IPS DF 6.9 (cell line): ENCODE measurements around the gene PRKG2.

ENCODE experiments used
- DNase-seq: peaks from one replicate; pipeline ENCODE4 v3.0.0-alpha.2; 2013; ENCODE audit warnings: low read depth, low spot score
- H3K27ac ChIP-seq: one replicate; pipeline ENCODE4 v1.5.1; 2013; ENCODE audit warnings: low read length, control low read depth
- H3K27me3 ChIP-seq: 2 replicates; pipeline ENCODE4 v1.6.1; 2013; ENCODE audit warnings: mild to moderate bottlenecking, low read length; ENCODE audit not compliant: control insufficient read depth, insufficient read depth
- H3K36me3 ChIP-seq: 2 replicates; pipeline ENCODE4 v1.6.1; 2013; ENCODE audit warnings: low read length; ENCODE audit not compliant: control insufficient read depth, insufficient read depth
- H3K4me1 ChIP-seq: 2 replicates; pipeline ENCODE4 v1.6.1; 2013; ENCODE audit warnings: low read length; ENCODE audit not compliant: control insufficient read depth, insufficient read depth
- H3K4me3 ChIP-seq: 2 replicates; pipeline ENCODE4 v1.5.1; 2013; ENCODE audit warnings: mild to moderate bottlenecking, low read length
- H3K9me3 ChIP-seq: 2 replicates; pipeline ENCODE4 v1.6.1; 2013; ENCODE audit warnings: low read length, inconsistent platforms; ENCODE audit not compliant: control insufficient read depth, insufficient read depth
- WGBS: extraction: QIAGEN DNeasy Blood & Tissue Kit; methylation state at CpG from one replicate; pipeline ENCODE4 v1.1.7; 2013; ENCODE audit warnings: mixed read lengths, missing lambda C conversion rate; ENCODE audit not compliant: insufficient read length, insufficient coverage; 5-methylcytosine and 5-hydroxymethylcytosine counted together

Gene PRKG2

DNA sequence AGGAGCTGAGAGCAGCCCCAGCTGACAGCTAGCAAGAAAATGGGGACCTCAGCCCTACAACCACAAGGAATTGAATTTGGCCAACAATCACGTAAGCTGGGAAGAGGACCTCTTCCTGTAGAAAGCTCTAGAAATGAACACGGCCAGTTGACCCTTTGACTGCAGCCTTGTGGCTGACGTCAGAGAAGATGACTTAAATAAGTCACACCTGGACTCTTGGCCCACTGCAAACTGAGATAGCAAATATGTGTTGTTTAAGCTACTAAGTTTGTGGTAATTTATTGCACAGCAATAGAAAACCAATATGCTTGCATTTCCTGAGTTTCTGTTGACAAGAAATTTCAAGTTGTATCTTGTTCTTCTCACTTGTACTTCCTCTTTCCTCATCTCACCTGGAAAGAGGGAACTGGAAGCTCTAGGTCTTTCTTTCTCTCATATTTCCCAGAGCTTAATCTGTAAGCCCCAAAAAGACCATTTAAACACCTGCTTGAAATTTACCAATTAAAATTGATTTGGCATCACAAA lies 18.8 kb downstream of the PRKG2 start:
- no peak overlapping the region for H3K27ac ChIP-seq
- WGBS, result no CpG with 5 or more reads among the region's 3 CpGs
- H3K9me3 ChIP-seq, result no peaks in the 10 kb centered on the region
- no peaks in the 10 kb centered on the region for H3K27me3 ChIP-seq
- H3K4me3 ChIP-seq, result no peak overlapping the region
- no peaks in the 10 kb centered on the region for H3K36me3 ChIP-seq
- H3K4me1 ChIP-seq, result no peaks in the 10 kb centered on the region
- no peak for DNase-seq

DNA sequence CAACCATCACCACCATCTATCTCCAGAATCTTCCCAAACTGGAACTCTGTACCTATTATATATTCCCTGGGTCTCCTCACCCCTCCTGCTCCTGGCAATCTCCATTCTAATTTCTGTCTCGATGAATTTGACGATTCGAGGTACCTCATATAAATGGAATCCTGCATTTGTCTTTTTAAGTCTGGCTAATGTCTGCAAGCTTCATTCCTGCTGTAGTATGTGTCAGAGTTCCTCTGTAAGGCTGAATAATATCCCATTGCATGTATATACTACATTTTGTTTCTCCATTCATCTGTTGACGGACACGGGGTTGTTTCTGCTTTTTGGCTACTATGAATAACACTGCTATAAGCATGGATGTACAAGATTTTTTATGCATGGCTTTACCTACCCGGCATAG lies 19.5 kb downstream of the PRKG2 start:
- no peaks in the 10 kb centered on the region for H3K9me3 ChIP-seq
- H3K4me3 ChIP-seq, result no peak overlapping the region
- no CpG with 5 or more reads among the region's 6 CpGs for WGBS
- DNase-seq, result no peak
- no peak overlapping the region for H3K27ac ChIP-seq
- no peaks in the 10 kb centered on the region for H3K27me3 ChIP-seq
- H3K4me1 ChIP-seq, result no peaks in the 10 kb centered on the region
- no peaks in the 10 kb centered on the region for H3K36me3 ChIP-seq

DNA sequence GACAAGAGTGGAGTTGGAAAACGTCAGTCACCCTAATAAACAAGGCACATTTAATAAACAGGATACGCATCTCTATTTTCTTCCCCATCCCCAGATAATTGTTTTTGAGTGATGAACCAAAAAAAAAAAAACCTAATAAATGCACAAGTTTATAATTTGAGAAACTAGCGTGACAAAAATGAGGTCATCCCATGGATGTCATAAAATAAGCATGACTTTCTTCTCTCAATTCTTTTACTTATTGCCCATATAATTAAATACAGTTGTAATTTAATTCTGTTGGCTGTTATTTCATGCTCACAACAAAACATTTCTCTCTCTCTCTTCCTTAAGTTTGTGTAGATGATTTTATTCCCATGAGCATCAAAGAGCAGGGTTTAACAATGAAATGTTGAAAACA lies 20.7 kb downstream of the PRKG2 start:
- Histone ChIP-seq H3K4me3 (no peak overlapping the region), H3K36me3 (no peaks in the 10 kb centered on the region), H3K9me3 (no peaks in the 10 kb centered on the region), H3K4me1 (no peaks in the 10 kb centered on the region), H3K27me3 (no peaks in the 10 kb centered on the region), H3K27ac (no peak overlapping the region)
- no peak for DNase-seq
- no CpG with 5 or more reads among the region's 3 CpGs for WGBS

DNA sequence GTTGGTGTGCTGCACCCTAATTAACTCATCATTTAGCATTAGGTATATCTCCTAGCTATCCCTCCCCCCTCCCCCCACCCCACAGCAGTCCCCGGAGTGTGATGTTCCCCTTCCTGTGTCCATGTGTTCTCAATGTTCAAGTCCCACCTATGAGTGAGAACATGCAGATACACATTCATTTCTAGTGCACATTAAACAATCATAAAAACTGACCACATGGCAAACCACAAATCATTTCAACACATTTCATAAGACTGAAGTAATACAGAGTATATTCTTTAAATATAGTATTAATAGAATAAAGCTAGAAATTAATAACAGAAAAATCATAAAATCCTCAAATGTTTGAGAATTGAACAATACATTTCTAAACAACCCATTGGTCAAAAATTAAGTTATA lies 34.1 kb downstream of the PRKG2 start:
- no peak for DNase-seq
- no peak overlapping the region for H3K4me3 ChIP-seq
- no CpG with 5 or more reads among the region's 1 CpG for WGBS

DNA sequence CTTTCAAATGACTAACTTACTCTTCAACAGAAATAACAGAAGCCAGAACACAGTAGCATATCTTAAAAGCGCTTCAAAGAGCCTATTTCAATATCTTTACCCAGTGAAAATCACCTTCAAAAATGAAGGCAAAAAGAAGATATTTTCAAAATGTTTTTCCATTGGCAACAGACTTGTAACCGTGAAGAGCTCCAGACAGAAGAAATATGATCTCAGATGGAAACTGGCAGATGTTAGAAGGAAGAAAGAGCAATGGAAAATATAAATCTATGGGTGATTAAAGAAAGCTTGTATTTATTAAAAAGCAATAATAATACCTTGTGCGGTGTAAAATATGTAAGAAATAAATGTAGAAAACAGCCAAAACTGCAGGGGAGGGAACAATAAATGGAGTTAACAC lies 35.7 kb downstream of the PRKG2 start:
- H3K4me1 ChIP-seq, result no peaks in the 10 kb centered on the region
- no peak overlapping the region for H3K4me3 ChIP-seq
- H3K27me3 ChIP-seq, result no peaks in the 10 kb centered on the region
- WGBS, result no CpG with 5 or more reads among the region's 3 CpGs
- no peaks in the 10 kb centered on the region for H3K9me3 ChIP-seq
- H3K27ac ChIP-seq, result no peak overlapping the region
- no peak for DNase-seq
- no peaks in the 10 kb centered on the region for H3K36me3 ChIP-seq

More for the DNA sequence above, 34.1 kb downstream of the PRKG2 start:
- Histone ChIP-seq H3K27ac (no peak overlapping the region), H3K36me3 (no peaks in the 10 kb centered on the region), H3K27me3 (no peaks in the 10 kb centered on the region), H3K4me1 (no peaks in the 10 kb centered on the region), H3K9me3 (no peaks in the 10 kb centered on the region)

DNA sequence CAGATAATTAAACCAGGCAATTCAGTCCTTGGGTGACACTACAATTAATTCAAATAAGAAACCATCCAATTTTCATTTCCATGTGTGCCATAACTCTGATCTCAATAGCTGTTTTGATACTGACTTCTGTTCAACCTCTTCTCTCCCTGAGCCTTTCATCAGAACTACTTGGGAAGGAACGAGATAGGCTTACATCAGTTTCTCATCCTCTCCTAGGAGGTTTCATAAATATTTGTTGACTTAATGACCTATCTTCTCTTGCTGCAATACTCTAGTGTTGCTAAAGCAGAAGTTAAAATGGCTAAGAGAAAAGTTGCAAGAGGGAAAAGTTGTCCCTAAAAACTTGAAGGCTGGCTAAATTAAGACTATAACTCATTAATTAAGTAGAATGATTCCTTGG lies 41.8 kb downstream of the PRKG2 start:
- no peaks in the 10 kb centered on the region for H3K27me3 ChIP-seq
- no peaks in the 10 kb centered on the region for H3K9me3 ChIP-seq
- no peak overlapping the region for H3K27ac ChIP-seq
- no peak for DNase-seq
- no CpG with 5 or more reads among the region's 1 CpG for WGBS
- H3K4me1 ChIP-seq, result no peaks in the 10 kb centered on the region
- no peaks in the 10 kb centered on the region for H3K36me3 ChIP-seq
- H3K4me3 ChIP-seq, result no peak overlapping the region

DNA sequence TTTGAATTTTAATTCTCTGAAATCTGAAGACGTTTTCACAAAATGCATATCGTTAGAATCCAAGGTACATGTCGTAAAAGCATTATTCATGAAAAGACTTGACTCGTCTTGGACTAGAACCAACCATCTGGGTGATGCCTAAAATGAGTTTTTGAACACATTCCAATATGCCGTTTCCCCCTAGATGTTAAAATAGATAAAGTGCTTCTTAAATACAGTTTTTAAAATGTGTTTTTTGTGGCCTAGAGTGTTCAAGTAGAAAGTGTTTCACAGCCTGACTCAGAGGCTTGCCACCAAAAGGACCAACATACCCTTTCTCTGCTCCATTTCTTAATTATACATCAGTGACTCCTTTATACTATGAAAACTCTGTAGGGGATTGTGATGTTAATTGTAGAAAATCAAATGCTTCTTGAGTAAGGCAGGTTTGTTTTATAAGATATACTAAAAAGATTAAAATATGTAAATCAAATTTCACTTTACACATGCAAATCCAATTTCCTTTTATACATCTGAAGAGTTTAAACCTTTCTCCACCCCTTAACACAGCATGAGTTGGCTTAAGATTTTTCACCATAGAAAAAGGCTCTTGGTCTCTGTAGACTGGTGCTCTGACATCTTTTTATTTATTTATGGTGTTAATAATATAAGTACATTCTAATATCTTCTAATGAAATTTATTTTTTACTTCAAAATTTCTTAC lies 48.4 kb downstream of the PRKG2 start:
- Histone ChIP-seq H3K4me3 (no peak overlapping the region), H3K36me3 (no peaks in the 10 kb centered on the region), H3K27ac (no peak overlapping the region), H3K9me3 (no peaks in the 10 kb centered on the region), H3K4me1 (no peaks in the 10 kb centered on the region; the same call in 1 of the 2 replicates), H3K27me3 (no peaks in the 10 kb centered on the region)
- DNase-seq, result no peak
- no CpG with 5 or more reads among the region's 5 CpGs for WGBS

DNA sequence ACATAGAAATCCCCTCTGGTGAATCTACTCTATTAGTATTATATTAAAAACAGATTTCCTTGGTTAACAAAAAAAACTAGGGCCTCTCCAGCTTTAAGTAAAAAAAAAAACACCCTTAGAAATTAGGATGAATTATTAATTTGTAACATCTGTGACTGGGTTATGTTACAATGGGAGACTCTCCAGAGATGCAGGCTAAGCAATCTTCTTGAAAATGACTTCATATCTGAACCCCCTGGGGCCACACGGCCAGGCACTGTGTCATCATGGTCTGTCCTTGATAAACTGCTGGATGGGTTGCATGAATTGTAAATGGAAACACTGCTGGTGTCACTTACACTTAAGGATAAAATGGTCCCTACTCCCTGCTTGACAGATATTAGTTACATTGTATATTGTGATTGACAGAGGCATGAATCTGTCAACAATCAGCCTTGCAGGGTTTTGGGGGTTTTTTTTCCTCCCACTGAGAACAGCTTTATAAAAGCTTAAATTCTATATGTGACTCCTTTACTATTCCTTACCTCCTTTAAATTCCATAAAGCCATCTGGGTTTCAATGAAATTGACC lies 49.1 kb downstream of the PRKG2 start:
- Histone ChIP-seq H3K9me3 (no peaks in the 10 kb centered on the region), H3K27ac (no peak overlapping the region), H3K4me1 (no peaks in the 10 kb centered on the region; the same call in 1 of the 2 replicates), H3K27me3 (no peaks in the 10 kb centered on the region), H3K4me3 (no peak overlapping the region), H3K36me3 (no peaks in the 10 kb centered on the region)
- no CpG with 5 or more reads among the region's 1 CpG for WGBS
- no peak for DNase-seq

DNA sequence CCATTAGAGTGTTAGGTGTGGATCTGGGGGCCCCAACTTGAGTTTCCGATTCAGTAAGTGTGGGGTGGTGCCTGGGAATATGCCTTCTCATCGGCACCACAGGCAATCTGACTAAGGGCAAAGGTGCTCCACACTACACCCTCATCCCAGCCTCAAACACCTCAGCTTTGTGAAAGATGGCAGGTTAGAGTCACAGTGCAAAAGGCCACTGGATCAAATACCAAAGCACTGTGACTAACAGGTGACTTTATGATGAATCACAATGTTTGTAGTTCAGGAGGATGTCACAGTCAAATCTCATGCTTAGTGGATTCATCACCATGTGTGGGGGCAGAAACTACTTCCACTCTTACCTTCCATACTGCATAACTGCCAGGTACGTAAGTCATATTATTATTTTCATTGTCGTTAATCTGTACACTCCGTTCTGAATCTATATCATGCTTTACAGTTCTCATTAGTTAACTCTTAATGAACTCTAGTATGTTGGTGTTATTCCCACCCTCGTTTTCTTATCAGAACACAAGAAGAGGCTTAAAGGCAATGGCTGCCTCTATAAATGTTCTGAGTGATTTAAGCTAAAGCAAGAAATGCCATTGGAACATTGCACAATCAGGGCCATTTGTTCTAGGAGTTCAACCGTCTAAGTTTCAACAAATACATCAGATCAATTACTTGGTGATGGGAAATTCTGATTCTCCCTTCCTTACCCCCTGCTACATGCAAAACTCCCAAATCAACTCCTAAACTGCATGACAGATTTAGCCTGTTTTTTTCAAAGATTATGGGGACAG lies 50.2 kb downstream of the PRKG2 start:
- Histone ChIP-seq H3K27me3 (no peaks in the 10 kb centered on the region), H3K36me3 (no peaks in the 10 kb centered on the region), H3K9me3 (no peaks in the 10 kb centered on the region), H3K27ac (no peak overlapping the region), H3K4me3 (no peak overlapping the region), H3K4me1 (no peaks in the 10 kb centered on the region; the same call in 1 of the 2 replicates)
- WGBS, result no CpG with 5 or more reads among the region's 7 CpGs
- DNase-seq, result no peak

DNA sequence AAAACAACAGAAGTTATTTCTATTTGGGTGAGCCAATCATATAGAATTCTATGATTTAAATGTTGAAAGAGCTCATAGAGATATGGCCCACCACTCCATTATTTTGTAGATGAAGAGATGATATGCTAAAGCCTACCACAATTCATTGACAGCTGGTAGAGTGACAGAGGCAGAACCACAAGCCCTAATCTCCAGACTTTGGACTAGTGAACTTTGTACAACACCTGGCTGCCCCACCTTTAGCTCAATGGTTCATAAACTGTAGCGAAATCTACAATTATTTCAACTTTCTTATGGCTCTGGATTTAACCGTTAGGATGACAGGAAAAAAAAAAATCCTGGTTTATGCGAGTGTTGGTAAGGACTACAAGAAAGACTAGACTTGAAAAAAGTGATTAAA lies 50.9 kb downstream of the PRKG2 start:
- no peak overlapping the region for H3K27ac ChIP-seq
- no peak for DNase-seq
- H3K9me3 ChIP-seq, result no peaks in the 10 kb centered on the region
- no peaks in the 10 kb centered on the region; the same call in 1 of the 2 replicates for H3K4me1 ChIP-seq
- no peaks in the 10 kb centered on the region for H3K27me3 ChIP-seq
- WGBS, result no CpG with 5 or more reads among the region's 3 CpGs
- no peaks in the 10 kb centered on the region for H3K36me3 ChIP-seq
- H3K4me3 ChIP-seq, result no peak overlapping the region
